ENCODE results near the gene VPS35. TPM values are rescaled to one million over a fixed set of nuclear protein-coding genes. Genes with fewer than 3 reads are reported as not detected.

VPS35 gene
- polyA plus RNA-seq, 2 donors: 17.4 to 35.3 TPM

DNA sequence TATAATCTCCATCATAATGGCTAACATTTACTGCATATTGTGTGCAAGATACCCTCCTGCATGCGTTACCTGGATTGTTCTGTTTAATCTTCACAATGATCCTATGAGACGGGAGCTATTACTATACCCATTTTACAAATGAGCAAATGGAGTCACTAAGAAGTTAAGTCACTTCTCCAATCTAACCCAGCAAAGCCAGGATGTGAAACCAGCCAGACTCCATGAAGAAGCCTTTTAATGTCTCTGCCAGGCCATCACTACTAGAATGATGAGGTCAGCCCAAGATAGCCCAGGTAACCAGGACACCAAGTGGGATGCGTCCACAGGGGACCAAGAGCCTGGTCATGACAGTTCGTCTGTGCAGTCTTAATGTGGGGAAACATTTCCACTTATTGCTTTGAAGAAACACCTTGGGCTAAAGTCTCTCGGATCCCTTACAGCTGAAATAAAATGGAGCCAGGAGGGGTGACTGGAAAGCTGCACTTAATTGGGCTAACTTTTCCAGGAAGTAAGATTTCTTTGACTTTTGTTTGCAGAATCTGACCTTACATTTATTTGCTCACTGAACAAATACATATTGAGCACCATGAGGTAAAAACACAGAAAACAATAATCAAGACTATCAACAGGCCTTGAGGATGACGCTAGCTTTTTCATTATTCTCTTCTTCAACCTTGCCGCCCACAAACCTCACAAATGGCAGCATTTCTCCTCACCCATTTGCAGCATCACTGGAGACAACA lies 66.9 kb downstream of the VPS35 start:
- H3K4me1 ChIP-seq (ENCODE audit: control insufficient read depth in 2 of 2, insufficient read depth in 2 of 2, low read length in 1 of 2): peaks cover 0 to 3% of the 10 kb centered on the region in 2 donors
- 85 to 87% methylated on average over 7 of the region's 7 CpGs for WGBS, 2 donors
- H3K9me3 ChIP-seq (ENCODE audit: control insufficient read depth in 2 of 2, insufficient read depth in 1 of 2, low read depth in 1 of 2, low read length in 1 of 2): no peaks in the 10 kb centered on the region
- H3K4me3 ChIP-seq (ENCODE audit: low read depth in 1 of 2, low read length in 2 of 2): no peak overlapping the region
- no peak overlapping the region for H3K27ac ChIP-seq (ENCODE audit: low read depth in 2 of 2, low read length in 1 of 2)
- H3K27me3 ChIP-seq (ENCODE audit: control insufficient read depth in 1 of 2, insufficient read depth in 2 of 2, low read length in 2 of 2): no peaks in the 10 kb centered on the region
- no peaks in the 10 kb centered on the region for H3K36me3 ChIP-seq (ENCODE audit: control insufficient read depth in 2 of 2, insufficient read depth in 2 of 2, low read length in 1 of 2)

DNA sequence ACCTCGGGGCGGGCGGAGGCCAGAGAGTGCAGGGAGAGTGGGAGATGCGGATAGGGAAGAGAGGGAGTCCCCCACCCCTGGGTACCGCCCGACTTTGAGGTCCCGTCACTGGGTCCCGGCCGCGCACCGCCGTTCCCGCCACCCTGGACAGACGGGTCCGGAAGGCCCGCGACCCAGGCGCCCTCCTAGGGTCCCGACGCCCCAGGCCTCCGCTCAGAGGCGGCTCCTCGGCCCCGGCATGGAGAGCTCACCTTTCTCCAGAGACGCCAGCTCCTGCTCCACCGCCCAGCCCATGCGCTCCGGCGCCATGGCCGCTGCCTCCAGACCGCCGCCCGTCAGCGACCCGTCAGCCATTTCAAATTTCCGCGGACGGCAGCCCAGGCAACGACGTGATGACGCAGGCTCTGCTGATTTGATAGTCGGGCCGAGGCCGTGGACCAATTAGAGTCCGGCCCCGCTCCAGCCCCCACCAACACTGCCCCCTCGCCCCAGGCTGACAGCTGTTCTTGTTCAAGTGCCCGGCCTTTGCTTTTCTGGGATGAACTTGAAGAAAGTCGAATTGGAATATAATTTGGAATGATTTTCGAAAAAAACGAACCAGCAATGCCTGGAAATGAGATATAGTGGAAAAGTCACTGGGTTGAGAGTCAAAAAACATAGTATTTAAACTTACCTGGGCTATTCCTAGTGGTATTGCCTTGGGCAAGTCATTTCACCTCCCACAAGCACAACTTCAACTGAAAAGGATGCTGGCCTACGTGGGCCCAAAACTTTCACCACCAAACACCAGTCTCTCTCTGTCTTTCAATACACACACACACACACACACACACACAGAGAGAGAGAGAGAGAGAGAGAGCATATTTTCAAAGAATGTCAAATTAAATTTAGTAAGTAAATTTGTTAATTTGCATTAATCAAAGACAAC lies 67.7 kb downstream of the VPS35 start, which contains the start of gene SHCBP1:
Gene SHCBP1, minus strand, starts transcription at position 374 of the 928 bp plus-strand sequence. Its CDS starts 20 bp downstream, at position 354.
- no peaks in the 10 kb centered on the region for H3K27me3 ChIP-seq (ENCODE audit: control insufficient read depth in 1 of 2, insufficient read depth in 2 of 2, low read length in 2 of 2)
- H3K4me3 ChIP-seq (ENCODE audit: low read depth in 1 of 2, low read length in 2 of 2): peak within 1 kb of the TSS; percentile 75 to 80
- H3K9me3 ChIP-seq (ENCODE audit: control insufficient read depth in 2 of 2, insufficient read depth in 1 of 2, low read depth in 1 of 2, low read length in 1 of 2): no peaks in the 10 kb centered on the region
- peaks cover 0 to 2% of the 10 kb centered on the region in 2 donors for H3K36me3 ChIP-seq (ENCODE audit: control insufficient read depth in 2 of 2, insufficient read depth in 2 of 2, low read length in 1 of 2)
- peaks cover 0 to 3% of the 10 kb centered on the region in 2 donors for H3K4me1 ChIP-seq (ENCODE audit: control insufficient read depth in 2 of 2, insufficient read depth in 2 of 2, low read length in 1 of 2)
- WGBS, 2 donors: 1% methylated on average over 40 to 52 of the region's 52 CpGs
- no peak within 1 kb of the TSS for H3K27ac ChIP-seq (ENCODE audit: low read depth in 2 of 2, low read length in 1 of 2)

- 4 to 7% methylated on average over 11 of the region's 11 CpGs for WGBS, 2 donors
- Histone ChIP-seq H3K27ac (ENCODE audit: low read depth in 2 of 2, low read length in 1 of 2) (no peak overlapping the region), H3K27me3 (ENCODE audit: control insufficient read depth in 1 of 2, insufficient read depth in 2 of 2, low read length in 2 of 2) (no peaks in the 10 kb centered on the region), H3K36me3 (ENCODE audit: control insufficient read depth in 2 of 2, insufficient read depth in 2 of 2, low read length in 1 of 2) (peaks cover 0 to 4% of the 10 kb centered on the region in 2 donors), H3K4me3 (ENCODE audit: low read depth in 1 of 2, low read length in 2 of 2) (peak overlapping the region; percentile 75 to 80), H3K4me1 (ENCODE audit: control insufficient read depth in 2 of 2, insufficient read depth in 2 of 2, low read length in 1 of 2) (peaks cover 0 to 3% of the 10 kb centered on the region in 2 donors), H3K9me3 (ENCODE audit: control insufficient read depth in 2 of 2, insufficient read depth in 1 of 2, low read depth in 1 of 2, low read length in 1 of 2) (no peaks in the 10 kb centered on the region)
Observed at GRCh38 chr16:46620266-46621005, 68.5 kb downstream of the VPS35 start.

DNA sequence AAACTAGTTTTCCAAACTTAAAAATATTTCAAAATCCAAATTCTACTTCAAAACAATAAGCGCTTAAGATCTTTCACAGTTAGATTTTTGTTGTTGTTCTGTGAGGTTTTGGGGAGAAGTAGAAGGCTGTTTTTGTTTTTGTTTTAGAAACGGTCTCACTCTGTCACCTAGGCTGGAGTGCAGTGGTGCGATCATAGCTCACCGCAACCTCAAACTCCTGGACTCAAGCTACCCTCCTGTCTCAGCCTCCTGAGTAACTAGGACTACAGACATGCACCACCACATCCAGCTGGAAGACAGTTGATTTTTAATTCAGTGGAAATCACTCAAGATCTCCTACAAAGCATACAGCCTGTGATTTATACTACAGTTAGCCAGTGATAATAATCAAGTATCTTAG lies 70.5 kb downstream of the VPS35 start:
- Histone ChIP-seq H3K27me3 (ENCODE audit: control insufficient read depth in 1 of 2, insufficient read depth in 2 of 2, low read length in 2 of 2) (no peaks in the 10 kb centered on the region), H3K4me1 (ENCODE audit: control insufficient read depth in 2 of 2, insufficient read depth in 2 of 2, low read length in 1 of 2) (peaks cover 0 to 3% of the 10 kb centered on the region in 2 donors), H3K4me3 (ENCODE audit: low read depth in 1 of 2, low read length in 2 of 2) (no peak overlapping the region), H3K36me3 (ENCODE audit: control insufficient read depth in 2 of 2, insufficient read depth in 2 of 2, low read length in 1 of 2) (peaks cover 0 to 4% of the 10 kb centered on the region in 2 donors), H3K27ac (ENCODE audit: low read depth in 2 of 2, low read length in 1 of 2) (no peak overlapping the region), H3K9me3 (ENCODE audit: control insufficient read depth in 2 of 2, insufficient read depth in 1 of 2, low read depth in 1 of 2, low read length in 1 of 2) (no peaks in the 10 kb centered on the region)
- 92% methylated on average over 4 of the region's 4 CpGs for WGBS, 2 donors

GRCh38 chr16:46614006-46614405 lies 75.0 kb downstream of the VPS35 start:
- Histone ChIP-seq H3K36me3 (ENCODE audit: control insufficient read depth in 2 of 2, insufficient read depth in 2 of 2, low read length in 1 of 2) (peaks cover 0 to 4% of the 10 kb centered on the region in 2 donors), H3K4me3 (ENCODE audit: low read depth in 1 of 2, low read length in 2 of 2) (no peak overlapping the region)
- WGBS, 2 donors: 65 to 66% methylated on average over 4 of the region's 4 CpGs

GRCh38 chr16:46613352-46613751 lies 75.6 kb downstream of the VPS35 start:
- 76 to 80% methylated on average over 2 of the region's 2 CpGs for WGBS, 2 donors
- Histone ChIP-seq H3K36me3 (ENCODE audit: control insufficient read depth in 2 of 2, insufficient read depth in 2 of 2, low read length in 1 of 2) (peaks cover 0 to 4% of the 10 kb centered on the region in 2 donors), H3K27ac (ENCODE audit: low read depth in 2 of 2, low read length in 1 of 2) (no peak overlapping the region), H3K4me1 (ENCODE audit: control insufficient read depth in 2 of 2, insufficient read depth in 2 of 2, low read length in 1 of 2) (no peaks in the 10 kb centered on the region), H3K9me3 (ENCODE audit: control insufficient read depth in 2 of 2, insufficient read depth in 1 of 2, low read depth in 1 of 2, low read length in 1 of 2) (no peaks in the 10 kb centered on the region), H3K27me3 (ENCODE audit: control insufficient read depth in 1 of 2, insufficient read depth in 2 of 2, low read length in 2 of 2) (no peaks in the 10 kb centered on the region), H3K4me3 (ENCODE audit: low read depth in 1 of 2, low read length in 2 of 2) (no peak overlapping the region)

More at GRCh38 chr16:46614006-46614405, 75.0 kb downstream of the VPS35 start:
- no peaks in the 10 kb centered on the region for H3K27me3 ChIP-seq (ENCODE audit: control insufficient read depth in 1 of 2, insufficient read depth in 2 of 2, low read length in 2 of 2)
- H3K9me3 ChIP-seq (ENCODE audit: control insufficient read depth in 2 of 2, insufficient read depth in 1 of 2, low read depth in 1 of 2, low read length in 1 of 2): no peaks in the 10 kb centered on the region
- H3K4me1 ChIP-seq (ENCODE audit: control insufficient read depth in 2 of 2, insufficient read depth in 2 of 2, low read length in 1 of 2): no peaks in the 10 kb centered on the region
- H3K27ac ChIP-seq (ENCODE audit: low read depth in 2 of 2, low read length in 1 of 2): no peak overlapping the region

- no peaks in the 10 kb centered on the region for H3K27me3 ChIP-seq (ENCODE audit: control insufficient read depth in 1 of 2, insufficient read depth in 2 of 2, low read length in 2 of 2)
- no peaks in the 10 kb centered on the region for H3K4me1 ChIP-seq (ENCODE audit: control insufficient read depth in 2 of 2, insufficient read depth in 2 of 2, low read length in 1 of 2)
- no peak overlapping the region for H3K27ac ChIP-seq (ENCODE audit: low read depth in 2 of 2, low read length in 1 of 2)
- no peak overlapping the region for H3K4me3 ChIP-seq (ENCODE audit: low read depth in 1 of 2, low read length in 2 of 2)
- 69 to 80% methylated on average over 3 of the region's 3 CpGs for WGBS, 2 donors
- H3K36me3 ChIP-seq (ENCODE audit: control insufficient read depth in 2 of 2, insufficient read depth in 2 of 2, low read length in 1 of 2): peaks cover 0 to 4% of the 10 kb centered on the region in 2 donors
- H3K9me3 ChIP-seq (ENCODE audit: control insufficient read depth in 2 of 2, insufficient read depth in 1 of 2, low read depth in 1 of 2, low read length in 1 of 2): no peaks in the 10 kb centered on the region
Observed at GRCh38 chr16:46612121-46612520, 76.9 kb downstream of the VPS35 start.

GRCh38 chr16:46607529-46607928 lies 81.4 kb downstream of the VPS35 start:
- H3K36me3 ChIP-seq (ENCODE audit: control insufficient read depth in 2 of 2, insufficient read depth in 2 of 2, low read length in 1 of 2): no peaks in the 10 kb centered on the region
- 67 to 70% methylated on average over 1 of the region's 1 CpG for WGBS, 2 donors
- H3K27ac ChIP-seq (ENCODE audit: low read depth in 2 of 2, low read length in 1 of 2): no peak overlapping the region
- H3K4me3 ChIP-seq (ENCODE audit: low read depth in 1 of 2, low read length in 2 of 2): no peak overlapping the region
- no peaks in the 10 kb centered on the region for H3K4me1 ChIP-seq (ENCODE audit: control insufficient read depth in 2 of 2, insufficient read depth in 2 of 2, low read length in 1 of 2)
- no peaks in the 10 kb centered on the region for H3K9me3 ChIP-seq (ENCODE audit: control insufficient read depth in 2 of 2, insufficient read depth in 1 of 2, low read depth in 1 of 2, low read length in 1 of 2)
- H3K27me3 ChIP-seq (ENCODE audit: control insufficient read depth in 1 of 2, insufficient read depth in 2 of 2, low read length in 2 of 2): no peaks in the 10 kb centered on the region

DNA sequence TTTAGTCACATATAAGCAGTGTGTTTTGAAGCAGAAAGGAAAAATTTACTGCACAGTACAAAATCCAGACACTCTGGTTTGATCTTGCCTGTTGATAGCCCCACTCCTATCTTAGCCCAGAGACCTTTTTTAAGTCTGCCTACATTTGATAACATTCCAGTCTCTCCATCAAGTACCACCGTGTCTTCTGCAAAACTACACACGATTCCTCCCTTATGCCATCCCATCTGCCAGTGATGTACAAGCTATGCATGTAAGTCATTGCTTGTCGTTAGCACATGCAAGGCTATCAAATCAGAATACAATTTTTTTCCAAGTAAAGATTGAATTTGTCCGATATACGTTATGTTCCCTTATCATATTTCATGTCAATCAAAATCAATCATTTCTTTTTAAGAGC lies 82.7 kb downstream of the VPS35 start:
- Histone ChIP-seq H3K4me1 (ENCODE audit: control insufficient read depth in 2 of 2, insufficient read depth in 2 of 2, low read length in 1 of 2) (no peaks in the 10 kb centered on the region), H3K27ac (ENCODE audit: low read depth in 2 of 2, low read length in 1 of 2) (no peak overlapping the region), H3K36me3 (ENCODE audit: control insufficient read depth in 2 of 2, insufficient read depth in 2 of 2, low read length in 1 of 2) (no peaks in the 10 kb centered on the region), H3K9me3 (ENCODE audit: control insufficient read depth in 2 of 2, insufficient read depth in 1 of 2, low read depth in 1 of 2, low read length in 1 of 2) (no peaks in the 10 kb centered on the region), H3K4me3 (ENCODE audit: low read depth in 1 of 2, low read length in 2 of 2) (no peak overlapping the region), H3K27me3 (ENCODE audit: control insufficient read depth in 1 of 2, insufficient read depth in 2 of 2, low read length in 2 of 2) (no peaks in the 10 kb centered on the region)
- WGBS, 2 donors: 94 to 95% methylated on average over 5 of the region's 5 CpGs

Measured in esophagus (tissue), 2 donors.